ENCODE results near the gene SPTB.

The SPTB gene

GRCh38 chr14:64729386-64730060, 150.2 kb downstream of the SPTB start:
- DNase-seq (ENCODE audit: low spot score): no peak

DNA sequence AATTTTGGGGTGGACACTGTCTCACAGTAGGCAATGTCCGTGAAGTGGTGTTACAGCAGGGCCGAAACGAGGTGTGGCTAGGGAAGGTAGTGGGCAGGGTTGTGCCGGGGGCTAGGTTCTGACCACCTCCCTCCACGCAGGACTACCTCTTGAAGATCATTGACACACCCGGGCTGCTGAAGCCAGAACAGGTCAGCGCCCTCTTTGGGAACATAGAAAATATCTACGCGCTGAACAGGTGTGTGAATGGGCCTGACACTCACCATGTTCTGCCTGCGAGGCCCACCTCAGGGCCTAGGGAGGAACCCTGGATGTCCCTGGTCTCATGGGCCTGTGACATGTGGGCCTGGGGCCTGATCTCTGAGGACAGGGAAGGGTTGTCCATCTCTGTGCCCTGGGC, 150.9 kb downstream of the SPTB start:
- DNase-seq (ENCODE audit: low spot score): no peak

DNA sequence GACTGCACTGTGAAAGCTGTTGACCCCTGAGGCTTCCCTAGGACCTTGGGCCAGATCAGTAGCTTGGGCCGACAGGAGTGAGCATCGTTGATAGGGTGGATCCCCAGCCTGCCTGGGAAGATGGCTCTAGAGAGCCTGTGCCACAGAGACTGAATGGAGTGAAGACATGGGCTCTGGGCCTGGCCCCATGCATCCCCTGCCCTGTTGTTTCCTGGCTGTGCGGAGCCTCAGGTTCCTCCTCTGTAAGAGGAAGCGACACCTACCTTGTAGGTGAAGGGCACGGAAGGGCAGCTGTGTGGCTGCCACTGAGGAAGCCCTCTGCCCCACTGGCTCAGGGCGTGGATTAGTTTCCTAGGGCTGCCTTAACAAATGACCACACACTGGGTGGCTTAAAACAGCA, 151.6 kb downstream of the SPTB start:
- no peak for DNase-seq (ENCODE audit: low spot score)

- no peak for DNase-seq (ENCODE audit: low spot score)
These were observed 152.1 kb downstream of the SPTB start for GRCh38 chr14:64727551-64728071.

DNA sequence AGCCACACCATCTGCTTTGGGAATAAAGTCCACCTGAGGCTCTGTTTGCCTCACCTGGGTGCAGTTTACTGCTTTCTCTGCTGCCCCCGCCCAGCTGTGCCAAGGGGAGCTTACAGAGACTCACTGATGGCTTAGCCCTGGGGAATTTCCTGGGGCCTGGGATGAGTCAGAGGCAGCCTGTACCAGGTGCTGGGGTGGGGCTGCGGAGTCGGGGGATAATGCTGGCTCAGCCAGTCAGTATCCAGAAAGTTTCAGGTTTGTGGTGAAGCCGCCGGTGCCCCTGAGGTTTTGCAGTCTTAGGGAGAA, 153.2 kb downstream of the SPTB start:
- DNase-seq (ENCODE audit: low spot score): no peak

GRCh38 chr14:64725879-64726584, 153.7 kb downstream of the SPTB start:
- DNase-seq (ENCODE audit: low spot score): no peak

GRCh38 chr14:64725261-64725815, 154.4 kb downstream of the SPTB start:
- DNase-seq (ENCODE audit: low spot score): no peak

DNA sequence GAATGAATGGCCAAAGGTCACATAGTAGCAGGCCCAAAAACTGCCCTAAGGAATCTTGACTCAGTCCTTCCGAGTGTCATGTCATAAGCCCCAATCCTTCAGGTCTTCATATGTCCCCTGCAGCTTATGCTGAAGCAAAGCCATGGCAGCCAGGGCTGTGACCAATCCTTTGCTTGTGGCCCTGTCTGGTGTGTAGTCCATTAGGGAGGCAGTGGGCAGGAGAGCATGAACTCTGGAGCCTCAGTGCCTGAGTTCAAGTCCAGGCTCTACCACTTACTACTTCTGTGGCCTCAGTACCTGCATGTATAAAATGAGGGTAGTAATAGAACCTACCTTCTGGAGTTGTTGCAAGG, 155.2 kb downstream of the SPTB start:
- DNase-seq (ENCODE audit: low spot score): no peak

- no peak for DNase-seq (ENCODE audit: low spot score)
These were observed 155.8 kb downstream of the SPTB start for GRCh38 chr14:64723691-64724577.

GRCh38 chr14:64722842-64723447, 156.8 kb downstream of the SPTB start:
- no peak for DNase-seq (ENCODE audit: low spot score)

DNA sequence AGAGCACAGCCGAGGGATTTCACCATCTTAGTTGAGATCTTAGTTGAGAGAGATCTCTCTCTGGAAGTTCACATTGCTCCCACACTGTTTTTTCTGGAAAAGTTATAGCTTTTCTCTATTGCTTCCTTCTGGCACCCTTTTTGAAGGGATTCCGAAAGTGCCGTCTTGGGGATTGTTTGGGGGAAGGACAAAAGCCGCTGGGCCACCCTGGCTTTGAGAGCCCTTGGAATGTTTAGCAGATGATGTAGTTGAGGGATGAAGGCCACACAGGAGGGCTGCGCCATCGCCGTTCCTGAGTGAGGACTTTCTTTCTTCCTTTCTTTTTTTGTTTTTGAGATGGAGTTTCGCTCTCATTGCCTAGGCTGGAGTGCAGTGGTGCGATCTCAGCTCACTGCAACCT, 157.8 kb downstream of the SPTB start:
- no peak for DNase-seq (ENCODE audit: low spot score)

DNA sequence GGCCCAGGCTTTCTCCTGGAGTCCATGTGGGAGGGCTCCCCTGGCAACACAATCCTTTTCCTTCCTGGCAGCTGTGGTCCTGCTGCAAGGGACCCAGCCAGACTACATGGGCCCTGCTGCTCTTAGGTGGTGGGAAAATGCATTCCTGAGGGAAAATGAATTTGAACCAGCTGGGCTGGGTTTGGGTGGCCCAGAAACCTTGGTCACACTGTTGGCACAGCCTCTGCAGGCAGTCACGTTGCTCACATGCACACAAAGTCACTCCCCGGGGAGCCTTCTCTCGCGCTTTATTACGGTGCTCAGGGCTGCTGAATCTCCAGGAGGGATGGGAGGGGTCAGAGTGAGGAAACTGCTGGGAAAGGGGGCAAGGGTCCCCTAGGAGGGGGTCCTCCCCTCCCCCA, 158.3 kb downstream of the SPTB start:
- no peak for DNase-seq (ENCODE audit: low spot score)

DNA sequence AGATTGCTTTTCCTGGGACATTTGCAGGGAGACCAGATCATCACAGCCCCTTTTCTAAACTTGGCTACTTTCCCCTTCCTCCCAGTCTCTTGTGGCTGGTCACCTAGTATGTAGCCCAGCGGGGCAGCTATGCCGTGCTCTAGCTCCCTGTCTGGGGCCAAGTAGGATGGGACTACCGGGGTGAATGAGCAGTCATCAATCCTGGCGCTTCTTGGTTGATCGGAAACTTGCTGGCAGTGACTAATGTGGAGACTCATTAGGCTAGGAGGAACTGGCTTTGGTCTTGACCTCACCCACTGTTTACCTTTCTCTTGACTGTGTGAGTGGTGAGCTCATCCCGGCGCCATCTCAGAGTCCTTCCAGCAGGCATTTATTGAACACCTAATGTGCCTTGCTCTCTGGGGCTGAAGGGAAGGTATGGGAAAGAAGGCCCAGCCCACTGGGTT, 159.6 kb downstream of the SPTB start:
- no peak for DNase-seq (ENCODE audit: low spot score)

DNA sequence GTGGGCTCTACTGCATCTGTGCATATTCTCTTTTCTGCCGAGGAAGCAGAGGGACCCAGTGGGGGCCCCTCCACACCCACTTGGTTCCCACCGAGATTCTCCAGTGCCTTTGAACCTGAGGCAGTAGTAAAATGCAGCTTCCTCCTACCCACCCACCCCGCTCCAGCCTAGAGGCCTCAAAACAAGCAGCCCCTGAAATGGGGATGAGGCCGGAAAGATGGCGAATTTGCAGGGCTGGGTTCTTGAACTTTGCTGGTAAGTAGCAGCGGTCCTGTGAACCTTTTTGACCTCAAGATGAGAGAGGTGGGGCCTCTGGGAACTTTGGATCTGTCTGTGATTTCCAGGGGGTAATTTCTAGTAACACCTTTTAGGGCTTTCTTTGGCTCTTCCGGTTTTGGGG, 160.1 kb downstream of the SPTB start:
- DNase-seq (ENCODE audit: low spot score): no peak

- no peak for DNase-seq (ENCODE audit: low spot score)
These were observed 160.9 kb downstream of the SPTB start for GRCh38 chr14:64718762-64719161.

GRCh38 chr14:64717870-64718269, 161.8 kb downstream of the SPTB start:
- no peak for DNase-seq (ENCODE audit: low spot score)

DNA sequence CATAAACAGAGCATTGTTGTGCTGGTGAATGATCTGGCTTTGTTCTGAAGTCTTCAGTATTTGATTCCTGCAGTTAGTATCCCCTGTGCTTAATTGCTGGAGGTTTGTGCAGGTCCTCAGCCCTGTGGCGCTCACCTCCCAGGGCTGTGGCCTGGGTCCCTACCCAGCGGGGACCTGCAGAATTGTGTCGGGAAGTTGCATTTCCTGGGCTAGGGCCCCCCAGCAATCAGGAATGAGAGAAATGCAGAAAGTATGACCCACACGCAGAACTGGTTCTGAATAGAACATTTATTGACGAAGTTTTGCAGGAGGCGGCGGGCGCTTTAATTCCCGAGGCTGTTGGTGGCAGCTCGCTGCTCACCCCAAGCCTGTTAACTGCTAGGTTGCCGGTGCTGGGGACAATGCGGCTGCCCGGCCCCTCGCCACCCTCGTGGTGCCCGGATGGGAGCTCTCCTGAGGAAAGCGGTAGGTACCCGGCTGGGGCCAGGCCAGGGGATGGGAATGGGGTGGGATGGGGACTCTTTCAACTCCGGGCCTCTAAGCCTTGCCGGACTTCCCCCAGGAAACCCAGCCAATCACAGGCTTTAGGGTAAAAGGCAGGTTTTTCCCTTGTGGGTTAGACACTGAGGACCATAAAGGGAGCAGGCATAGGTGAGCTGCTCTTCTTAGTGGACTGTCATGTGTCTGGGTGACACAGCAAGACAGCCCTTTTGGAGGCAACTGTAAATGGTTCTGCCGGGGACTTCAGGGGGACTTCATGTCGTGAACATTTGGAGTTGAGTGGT, 163.9 kb downstream of the SPTB start:
- DNase-seq (ENCODE audit: low spot score): no peak

DNA sequence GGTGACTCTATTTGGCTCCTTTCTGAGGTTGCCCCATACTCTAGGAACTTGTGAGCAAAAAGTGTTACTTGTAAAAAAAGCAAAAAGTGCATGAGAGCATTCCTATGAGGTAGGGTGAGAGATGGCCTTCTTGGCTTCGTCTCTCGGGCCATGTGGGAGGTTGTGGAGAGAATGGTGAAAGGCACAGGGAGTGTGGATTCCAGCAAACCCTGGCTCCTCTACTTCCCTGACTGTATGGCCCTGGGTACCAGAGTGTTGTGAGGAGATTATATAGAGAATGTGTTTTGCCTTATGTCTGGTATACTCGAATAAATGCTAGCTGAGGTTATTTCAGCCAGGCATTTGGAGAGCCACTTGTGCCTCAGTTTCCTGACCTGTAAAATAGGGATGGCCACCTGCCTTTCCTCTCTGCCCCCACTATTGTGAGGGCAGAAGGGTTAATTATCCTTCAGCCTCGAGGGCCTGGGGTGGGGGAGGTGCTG, 164.5 kb downstream of the SPTB start:
- DNase-seq (ENCODE audit: low spot score): no peak

DNA sequence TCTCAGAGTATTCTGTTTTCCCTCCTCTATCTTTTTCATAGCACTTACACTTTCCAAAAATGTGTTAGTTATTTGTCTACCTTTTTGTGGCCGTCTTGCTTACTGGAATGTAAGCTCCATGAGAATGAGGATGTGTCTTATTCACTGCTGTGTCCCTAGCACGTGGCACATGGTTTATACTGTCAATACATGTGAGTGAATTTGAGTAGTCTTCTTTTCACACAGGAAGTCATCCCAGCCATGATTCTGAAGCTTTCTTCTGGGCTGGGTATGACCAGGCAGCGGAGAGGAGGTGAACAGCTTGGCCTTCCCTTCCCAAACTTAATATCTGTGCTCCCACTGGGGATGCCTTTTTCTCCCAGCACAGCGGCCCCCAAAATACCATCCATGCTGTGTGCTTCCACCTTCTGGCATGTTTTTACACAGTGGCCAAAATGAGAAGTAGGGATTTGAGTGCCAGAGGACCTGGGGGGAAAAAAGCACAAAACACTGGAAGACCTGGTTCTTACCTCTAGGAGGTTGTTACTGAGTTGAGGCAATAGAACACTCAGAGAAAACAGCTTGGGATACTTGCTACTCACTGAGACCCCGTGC, 165.2 kb downstream of the SPTB start:
- no peak for DNase-seq (ENCODE audit: low spot score)

DNA sequence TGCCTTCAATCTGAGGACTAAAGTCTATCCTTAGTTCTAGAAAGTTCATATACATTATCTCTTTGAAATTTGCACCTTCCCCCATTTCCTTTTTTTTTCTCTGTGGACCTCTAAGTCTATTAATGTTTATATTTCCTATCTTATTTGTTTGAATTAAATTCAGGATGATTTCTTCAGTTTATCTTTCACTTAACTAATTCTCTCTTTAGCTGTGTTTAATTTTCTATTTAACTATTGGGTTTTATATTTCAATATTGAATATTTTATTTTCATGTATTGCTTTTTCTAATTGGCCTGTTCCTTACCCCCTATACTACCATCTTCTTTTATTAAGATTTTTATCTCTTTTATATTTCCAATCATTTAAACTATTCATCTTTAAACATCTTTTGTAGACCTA, 166.0 kb downstream of the SPTB start:
- DNase-seq (ENCODE audit: low spot score): no peak

DNA sequence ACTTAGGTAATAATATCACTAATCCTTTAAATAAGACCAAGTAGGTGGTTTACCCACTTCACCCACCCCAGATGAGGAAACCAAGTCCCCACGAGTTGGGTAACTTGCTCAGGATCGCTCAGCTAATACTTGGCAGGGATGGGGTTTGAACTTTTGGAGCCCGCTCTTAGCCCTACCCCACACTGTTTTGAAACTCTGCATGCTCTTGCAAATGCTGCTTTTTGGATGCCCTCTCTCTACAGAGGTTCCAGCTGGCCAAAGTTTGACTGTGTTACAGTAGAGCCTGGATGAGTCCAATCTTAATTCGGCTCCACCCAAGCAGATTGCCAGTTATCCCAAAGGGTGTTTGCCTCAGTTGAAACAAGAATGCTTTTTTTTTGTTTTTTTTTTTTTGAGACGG, 168.7 kb downstream of the SPTB start:
- no peak for DNase-seq (ENCODE audit: low spot score)
